GM19043 (cell line): ENCODE measurements around the gene NUDCD3.

Source experiments
- ATAC-seq: cut with Tn5 transposase; IDR thresholded peaks from one replicate; pipeline ENCODE4 v1.9.1; 2021; ENCODE audit warnings: low read depth; ENCODE audit not compliant: unreplicated experiment

The NUDCD3 gene

GRCh38 chr7:44373418-44373740, 117.1 kb downstream of the NUDCD3 start:
- no peak for ATAC-seq

GRCh38 chr7:44372560-44373417, 117.7 kb downstream of the NUDCD3 start:
- no peak for ATAC-seq

- no peak for ATAC-seq
Observed at GRCh38 chr7:44368885-44369284, 121.6 kb downstream of the NUDCD3 start.

GRCh38 chr7:44368455-44368854, 122.0 kb downstream of the NUDCD3 start:
- ATAC-seq: no peak

- no peak for ATAC-seq
Observed at GRCh38 chr7:44367475-44368043, 122.9 kb downstream of the NUDCD3 start.

- no peak for ATAC-seq
Observed at GRCh38 chr7:44366986-44367385, 123.5 kb downstream of the NUDCD3 start.

GRCh38 chr7:44353668-44354067, 136.8 kb downstream of the NUDCD3 start:
- no peak for ATAC-seq

GRCh38 chr7:44348851-44349781, 141.3 kb downstream of the NUDCD3 start:
- no peak for ATAC-seq

GRCh38 chr7:44348300-44348699, 142.2 kb downstream of the NUDCD3 start:
- no peak for ATAC-seq

GRCh38 chr7:44347546-44348114, 142.8 kb downstream of the NUDCD3 start:
- no peak for ATAC-seq

GRCh38 chr7:44346063-44346462, 144.4 kb downstream of the NUDCD3 start:
- ATAC-seq: no peak

- ATAC-seq: no peak
Observed at GRCh38 chr7:44341401-44341800, 149.1 kb downstream of the NUDCD3 start.

- no peak for ATAC-seq
Observed at GRCh38 chr7:44338600-44338999, 151.9 kb downstream of the NUDCD3 start.

GRCh38 chr7:44336491-44336890, 154.0 kb downstream of the NUDCD3 start:
- no peak for ATAC-seq

GRCh38 chr7:44335184-44335583, 155.3 kb downstream of the NUDCD3 start:
- ATAC-seq: no peak

- ATAC-seq: no peak
Observed at GRCh38 chr7:44334734-44335097, 155.7 kb downstream of the NUDCD3 start.

- ATAC-seq: no peak
Observed at GRCh38 chr7:44333911-44334733, 156.3 kb downstream of the NUDCD3 start.

- no peak for ATAC-seq
Observed at GRCh38 chr7:44331682-44332081, 158.8 kb downstream of the NUDCD3 start.

GRCh38 chr7:44330331-44330730, 160.1 kb downstream of the NUDCD3 start:
- ATAC-seq: no peak

GRCh38 chr7:44329888-44330287, 160.6 kb downstream of the NUDCD3 start:
- no peak for ATAC-seq
